GM10266 (cell line): ENCODE measurements around the gene TSPEAR.

Source experiments
- DNase-seq: peaks from one replicate; pipeline ENCODE4 v3.0.0; 2012; ENCODE audit errors: extremely low spot score
- CTCF ChIP-seq: IDR thresholded peaks from 2 replicates; pipeline ENCODE4 v1.5.1; 2012; ENCODE audit warnings: mild to moderate bottlenecking, low read depth; ENCODE audit not compliant: control insufficient read depth, insufficient read depth; ENCODE audit errors: missing control alignments

Gene TSPEAR

DNA sequence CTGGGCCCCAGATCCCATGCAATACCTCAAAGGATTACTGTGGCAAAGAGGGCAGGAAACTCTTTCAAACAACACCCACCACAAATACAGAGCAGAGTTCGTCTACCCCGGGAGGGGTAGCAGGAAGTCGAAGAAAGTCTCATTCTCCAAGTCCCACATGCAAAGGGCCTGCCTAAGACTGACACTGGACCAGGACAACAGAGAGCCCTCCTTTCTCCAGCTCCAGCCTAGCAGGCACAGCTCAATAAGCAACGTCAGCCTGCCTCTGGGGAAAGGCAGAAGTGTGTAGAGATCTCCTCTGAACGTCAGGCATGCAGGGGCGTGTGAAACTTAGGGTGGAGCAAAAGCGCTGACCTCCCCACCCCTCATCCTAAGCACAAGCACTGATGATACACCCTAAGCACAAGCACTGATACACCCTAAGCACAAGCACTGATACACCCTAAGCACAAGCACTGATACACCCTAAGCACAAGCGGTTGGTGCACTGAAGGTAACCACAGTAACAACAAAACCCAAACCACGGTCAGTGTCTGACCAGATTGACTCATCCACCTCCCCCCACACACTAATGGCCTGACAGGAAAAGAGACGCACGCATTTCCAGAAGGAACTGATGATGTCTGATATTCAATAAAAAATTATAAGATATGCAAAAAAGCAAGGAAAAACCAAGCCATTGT lies 52.3 kb downstream of the TSPEAR start:
- TF ChIP-seq CTCF, result no peak
- no peak for DNase-seq

GRCh38 chr21:44658541-44658910 lies 52.8 kb downstream of the TSPEAR start:
- no peak for DNase-seq
- no peak for TF ChIP-seq CTCF

DNA sequence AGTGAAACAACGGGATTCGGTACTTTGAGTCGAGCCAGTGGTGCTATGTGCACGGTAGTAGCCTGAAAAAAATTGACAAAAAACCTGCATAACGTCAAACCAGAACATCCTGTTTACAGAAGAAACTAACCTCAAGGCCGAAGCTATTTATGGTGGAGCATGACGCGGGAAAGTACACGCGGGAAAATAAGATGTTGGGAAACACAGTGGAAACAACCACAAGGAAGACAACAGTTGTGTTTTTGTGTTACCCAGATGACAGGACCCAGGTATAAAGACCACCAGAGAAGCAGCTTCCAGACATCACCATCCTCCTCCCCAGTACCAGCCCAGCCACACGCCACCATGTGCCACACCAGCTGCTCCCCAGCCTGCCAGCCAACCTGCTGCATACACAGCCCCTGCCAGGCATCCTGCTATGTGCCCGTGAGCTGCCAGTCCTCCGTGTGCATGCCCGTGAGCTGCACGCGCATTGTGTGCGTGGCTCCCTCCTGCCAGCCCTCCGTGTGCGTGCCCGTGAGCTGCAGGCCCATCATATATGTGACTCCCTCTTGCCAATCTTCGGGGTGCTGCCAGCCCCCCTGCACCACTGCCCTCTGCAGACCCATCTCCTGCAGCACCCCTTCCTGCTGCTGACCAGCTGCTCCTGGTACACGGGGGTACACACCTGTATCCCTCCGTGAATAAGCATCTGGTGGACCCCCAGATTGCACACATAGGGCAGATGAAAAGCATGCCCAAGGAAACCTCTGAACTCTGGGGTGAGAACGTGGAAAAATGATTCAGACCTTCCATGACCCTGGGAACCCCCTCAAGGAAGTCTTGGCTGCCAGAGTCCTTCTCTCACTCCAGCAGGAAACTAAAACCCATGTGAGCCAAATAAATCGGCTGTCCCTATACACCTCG lies 53.5 kb downstream of the TSPEAR start, which contains the start of gene KRTAP12-3:
Gene KRTAP12-3 (plus strand): TSS at position 298 of the 906 bp plus-strand sequence. CDS start 48 bp downstream, at position 346.
- DNase-seq, result no peak
- no peak for TF ChIP-seq CTCF

DNA sequence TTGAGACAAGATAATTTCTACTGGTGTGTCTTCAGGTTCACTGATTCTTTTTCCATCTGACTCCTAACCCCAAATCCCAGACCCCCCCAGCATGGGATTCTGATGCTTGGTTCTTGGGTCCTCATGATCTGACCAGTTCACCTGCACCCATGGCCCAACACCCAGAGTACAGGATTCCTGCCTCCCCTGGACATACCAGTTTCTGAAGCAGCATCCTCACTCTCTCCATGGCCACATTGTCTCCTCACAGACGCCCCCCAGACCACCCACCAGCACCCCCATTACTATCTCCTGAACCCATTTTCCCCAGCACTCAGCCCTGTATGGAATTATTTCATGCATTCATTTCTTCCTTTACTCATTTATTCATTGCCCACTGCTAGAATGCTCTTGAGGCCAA lies 54.5 kb downstream of the TSPEAR start:
- DNase-seq, result no peak
- no peak for TF ChIP-seq CTCF

DNA sequence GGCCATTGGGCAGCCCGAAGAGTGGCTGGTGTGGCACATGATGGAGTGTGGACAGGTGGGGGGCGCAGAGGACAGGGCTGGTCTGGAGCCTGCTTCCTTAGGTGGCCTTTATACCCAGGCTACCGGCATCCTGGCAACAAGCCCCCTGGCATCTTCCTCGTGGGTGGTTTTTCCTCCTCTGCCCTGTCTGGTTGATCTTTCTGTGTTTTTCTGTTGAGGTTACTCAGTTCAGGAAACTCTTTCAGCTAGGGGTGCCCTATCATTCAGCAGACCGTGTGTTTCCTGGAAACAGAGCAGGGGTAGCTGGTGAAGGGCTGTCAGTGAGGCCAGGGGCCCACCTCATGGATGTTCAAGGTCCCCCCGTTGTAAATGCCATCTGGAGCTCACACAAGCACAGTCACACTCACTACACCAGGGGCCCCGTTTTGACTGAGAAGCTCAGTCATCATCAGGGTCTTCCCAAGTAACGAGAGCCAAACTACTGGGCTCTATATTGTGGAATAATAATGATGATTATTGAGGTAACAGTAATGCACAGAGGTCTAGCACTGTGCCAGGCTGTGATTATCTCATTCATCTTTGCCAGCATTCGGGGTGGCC lies 56.7 kb downstream of the TSPEAR start, which contains the start of gene KRTAP12-4:
Gene KRTAP12-4 (minus strand): TSS at position 84 of the 600 bp plus-strand sequence. CDS start 45 bp downstream, at position 39.
- no peak for TF ChIP-seq CTCF
- DNase-seq, result no peak

GRCh38 chr21:44653656-44654575 lies 57.5 kb downstream of the TSPEAR start:
- TF ChIP-seq CTCF, result no peak
- no peak for DNase-seq
